GM18951 (cell line): ENCODE data around the gene ANKRD36.
"Not testable (repeated sequence)": the region's sequence is repeated elsewhere in the genome, so short reads cannot be mapped to it uniquely, and the experiment has no call there.

Experiments used
- POLR2A ChIP-seq: IDR thresholded peaks from 4 replicates; pipeline ENCODE4 v1.6.1; 2011; ENCODE audit warnings: mild to moderate bottlenecking; ENCODE audit not compliant: insufficient read length, insufficient read depth; ENCODE audit errors: extremely low read depth
- in situ Hi-C: fragments of 300-500 bp; cut with MboI; formaldehyde crosslinking; loops from one replicate; pipeline ENCODE4 v1.12.0; 2022; ENCODE audit warnings: low sequenced_read_pairs, mixed read lengths, inconsistent platforms; ENCODE audit not compliant: unreplicated experiment

The ANKRD36 gene

GRCh38 chr2:97210325-97210724 is 97.4 kb downstream of the ANKRD36 start:
- in situ Hi-C loops = loop anchor here (25.0 kb wide), 1 partner anchor 352 kb away; no protein-coding TSS in a partner anchor

GRCh38 chr2:97215025-97215424 is 102.1 kb downstream of the ANKRD36 start:
- in situ Hi-C loops = loop anchor here (25.0 kb wide), 1 partner anchor 347 kb away; no protein-coding TSS in a partner anchor

More at GRCh38 chr2:97210325-97210724, 97.4 kb downstream of the ANKRD36 start:
- no peak for TF ChIP-seq POLR2A

- in situ Hi-C loops = not testable (repeated sequence)
These were observed 118.1 kb downstream of the ANKRD36 start for GRCh38 chr2:97230848-97231585.

- in situ Hi-C loops = not testable (repeated sequence)
These were observed 120.0 kb downstream of the ANKRD36 start for GRCh38 chr2:97232981-97233380.

GRCh38 chr2:97233660-97234295 is 120.8 kb downstream of the ANKRD36 start:
- in situ Hi-C loops = not testable (repeated sequence)

- in situ Hi-C loops = loop anchor here (10.0 kb wide), 1 partner anchor 234 kb away; no protein-coding TSS in a partner anchor
These were observed 148.2 kb downstream of the ANKRD36 start for GRCh38 chr2:97261192-97261591.

GRCh38 chr2:97266449-97266848 is 153.5 kb downstream of the ANKRD36 start:
- in situ Hi-C loops = loop anchor here (10.0 kb wide), 1 partner anchor 228 kb away; no protein-coding TSS in a partner anchor

- no peak for TF ChIP-seq POLR2A
- in situ Hi-C loops = loop anchor here (10.0 kb wide), 1 partner anchor 227 kb away; no protein-coding TSS in a partner anchor
These were observed 154.6 kb downstream of the ANKRD36 start for GRCh38 chr2:97267411-97268074.

- in situ Hi-C loops = loop anchor here (10.0 kb wide), 1 partner anchor 227 kb away; no protein-coding TSS in a partner anchor
These were observed 155.2 kb downstream of the ANKRD36 start for GRCh38 chr2:97268075-97268591.

GRCh38 chr2:97276232-97276798 is 163.4 kb downstream of the ANKRD36 start:
- in situ Hi-C loops = not testable (repeated sequence)

- in situ Hi-C loops = not testable (repeated sequence)
These were observed 172.2 kb downstream of the ANKRD36 start for GRCh38 chr2:97285187-97285586.

GRCh38 chr2:97293687-97294086 is 180.7 kb downstream of the ANKRD36 start:
- in situ Hi-C loops = not testable (repeated sequence)
